Central memory CD4-positive, alpha-beta T cell (primary cell): ENCODE data around the gene PRRX2.
"Not testable (repeated sequence)": the region's sequence is repeated elsewhere in the genome, so short reads cannot be mapped to it uniquely, and the experiment has no call there.

Experiments
- DNase-seq: peaks from one replicate; pipeline ENCODE4 v3.0.0; 2022

Gene PRRX2

GRCh38 chr9:129761901-129762369, 96.5 kb downstream of the PRRX2 start:
- DNase-seq: no peak

GRCh38 chr9:129762370-129762984, 97.0 kb downstream of the PRRX2 start:
- DNase-seq: not testable (repeated sequence)

- no peak for DNase-seq
Measured at GRCh38 chr9:129762985-129763926, 97.8 kb downstream of the PRRX2 start.

GRCh38 chr9:129765764-129766317, 100.4 kb downstream of the PRRX2 start:
- no peak for DNase-seq

GRCh38 chr9:129768486-129768885, 103.0 kb downstream of the PRRX2 start:
- DNase-seq: no peak

GRCh38 chr9:129769669-129770068, 104.2 kb downstream of the PRRX2 start:
- DNase-seq: no peak

GRCh38 chr9:129770741-129771140, 105.3 kb downstream of the PRRX2 start:
- no peak for DNase-seq
